ENCODE data around the gene RPS5. TPM values are rescaled to one million over a fixed set of nuclear protein-coding genes. Genes with fewer than 3 reads are reported as not detected.
A peak's percentile ranks its signal among the peaks of the same experiment; 100 is the strongest.
"Not testable (repeated sequence)": the region's sequence is repeated elsewhere in the genome, so short reads cannot be mapped to it uniquely, and the experiment has no call there.

Gene RPS5
- total RNA-seq, 1 donor from 2014 or later: 571 TPM

- Mint-ChIP-seq H3K4me3 (ENCODE audit: unreplicated experiment) (peak overlapping the region; percentile 97), H3K36me3 (ENCODE audit: unreplicated experiment) (peaks cover 14% of the 10 kb centered on the region), H3K27ac (ENCODE audit: unreplicated experiment) (peak overlapping the region; percentile 84), H3K27me3 (ENCODE audit: unreplicated experiment) (peaks cover 7% of the 10 kb centered on the region), H3K9me3 (ENCODE audit: unreplicated experiment) (peaks cover 13% of the 10 kb centered on the region), H3K4me1 (ENCODE audit: low read depth, unreplicated experiment) (peaks cover 7% of the 10 kb centered on the region)
- peak; percentile 85 for DNase-seq
- no peak for TF ChIP-seq CTCF (IDR thresholded peaks at IDR 0.05; ENCODE audit: partially characterized antibody, unreplicated experiment)
Measured at GRCh38 chr19:58346961-58347929, 39.8 kb upstream of the RPS5 start.

- H3K4me1 Mint-ChIP-seq (ENCODE audit: low read depth, unreplicated experiment); DNase-seq; H3K27me3 Mint-ChIP-seq (ENCODE audit: unreplicated experiment); H3K36me3 Mint-ChIP-seq (ENCODE audit: unreplicated experiment): not testable (repeated sequence)
- H3K9me3 Mint-ChIP-seq (ENCODE audit: unreplicated experiment): peaks cover 14% of the 10 kb centered on the region
- peak overlapping the region; percentile 97 for H3K4me3 Mint-ChIP-seq (ENCODE audit: unreplicated experiment)
- peak overlapping the region; percentile 84 for H3K27ac Mint-ChIP-seq (ENCODE audit: unreplicated experiment)
Measured at GRCh38 chr19:58348080-58348479, 39.0 kb upstream of the RPS5 start.

- peaks cover 12% of the 10 kb centered on the region for H3K9me3 Mint-ChIP-seq (ENCODE audit: unreplicated experiment)
- peaks cover 10% of the 10 kb centered on the region for H3K36me3 Mint-ChIP-seq (ENCODE audit: unreplicated experiment)
- TF ChIP-seq CTCF (IDR thresholded peaks at IDR 0.05; ENCODE audit: partially characterized antibody, unreplicated experiment): no peak
- peaks cover 7% of the 10 kb centered on the region for H3K4me1 Mint-ChIP-seq (ENCODE audit: low read depth, unreplicated experiment)
- H3K4me3 Mint-ChIP-seq (ENCODE audit: unreplicated experiment): peak overlapping the region; percentile 64
- no peak for DNase-seq
- peaks cover 7% of the 10 kb centered on the region for H3K27me3 Mint-ChIP-seq (ENCODE audit: unreplicated experiment)
- no peak overlapping the region for H3K27ac Mint-ChIP-seq (ENCODE audit: unreplicated experiment)
Measured at GRCh38 chr19:58349590-58349989, 37.5 kb upstream of the RPS5 start.

GRCh38 chr19:58350001-58350861 is 36.8 kb upstream of the RPS5 start:
- Mint-ChIP-seq H3K27me3 (ENCODE audit: unreplicated experiment) (peaks cover 9% of the 10 kb centered on the region), H3K4me1 (ENCODE audit: low read depth, unreplicated experiment) (peaks cover 7% of the 10 kb centered on the region)

More at GRCh38 chr19:58350001-58350861, 36.8 kb upstream of the RPS5 start:
- no peak for TF ChIP-seq CTCF (IDR thresholded peaks at IDR 0.05; ENCODE audit: partially characterized antibody, unreplicated experiment)
- H3K4me3 Mint-ChIP-seq (ENCODE audit: unreplicated experiment): no peak overlapping the region
- peaks cover 10% of the 10 kb centered on the region for H3K36me3 Mint-ChIP-seq (ENCODE audit: unreplicated experiment)
- no peak for DNase-seq
- no peak overlapping the region for H3K27ac Mint-ChIP-seq (ENCODE audit: unreplicated experiment)
- peaks cover 14% of the 10 kb centered on the region for H3K9me3 Mint-ChIP-seq (ENCODE audit: unreplicated experiment)

Data from glutamatergic neuron (in vitro differentiated cells).